Astrocyte (in vitro differentiated cells and primary cell): ENCODE data around the gene HFE.

Experiments
- CTCF ChIP-seq: IDR thresholded peaks from 2 replicates; pipeline ENCODE4 v1.5.1; 2011; ENCODE audit warnings: low read depth, mild to moderate bottlenecking, inconsistent platforms, low read length, moderate library complexity; ENCODE audit not compliant: insufficient read depth
- EZH2 ChIP-seq: IDR thresholded peaks from 2 replicates; pipeline ENCODE4 v1.6.1; 2012; ENCODE audit warnings: mild to moderate bottlenecking, low read length, inconsistent platforms; ENCODE audit not compliant: insufficient read depth

GRCh38 chr6:26067367-26067766, 19.9 kb upstream of the HFE start:
- TF ChIP-seq CTCF = no peak
- no peak for TF ChIP-seq EZH2
